Measurements from ENCODE around the gene SCAF11.

The SCAF11 gene

GRCh38 chr12:45909041-45909713 lies 81.2 kb downstream of the SCAF11 start:
- DNase-seq = no peak

GRCh38 chr12:45907955-45908354 lies 82.4 kb downstream of the SCAF11 start:
- no peak for DNase-seq

DNA sequence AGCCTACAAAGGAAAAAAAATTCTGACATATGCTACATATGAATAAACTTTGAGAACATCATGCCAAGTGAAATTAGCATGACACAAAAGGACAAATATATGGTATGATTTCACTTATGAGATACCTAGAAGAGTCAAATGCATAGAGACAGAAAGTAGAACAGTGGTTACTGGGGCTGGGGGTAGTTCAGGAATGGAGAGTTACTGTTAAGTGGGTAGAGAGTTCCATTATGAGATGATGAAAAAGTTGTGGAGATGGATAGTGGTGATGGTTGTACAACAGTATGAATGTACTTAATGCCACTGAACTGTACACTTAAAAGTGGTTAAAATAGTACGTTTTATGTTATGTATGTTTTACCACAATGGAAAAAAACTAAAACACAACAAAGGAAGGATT lies 92.3 kb downstream of the SCAF11 start:
- no peak for DNase-seq

DNA sequence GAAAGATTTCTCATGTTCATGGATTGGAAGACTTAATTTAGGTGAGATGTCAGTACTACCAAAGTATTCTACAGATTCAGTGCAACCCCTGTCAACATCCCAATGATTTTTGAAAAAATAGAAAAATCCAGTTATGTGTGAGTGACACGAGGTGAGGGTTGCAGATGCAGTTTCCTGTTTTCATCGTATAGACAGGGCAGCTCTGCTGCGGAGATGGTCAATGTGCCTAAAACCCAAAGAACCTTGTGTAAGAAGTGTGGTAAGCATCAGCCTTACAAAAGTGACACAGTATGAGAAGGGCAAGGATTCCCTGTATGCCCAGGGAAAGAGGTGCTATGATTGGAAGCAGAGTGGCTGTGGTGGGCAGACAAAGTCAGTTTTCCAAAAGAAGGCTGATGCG lies 94.4 kb downstream of the SCAF11 start:
- DNase-seq = no peak

DNA sequence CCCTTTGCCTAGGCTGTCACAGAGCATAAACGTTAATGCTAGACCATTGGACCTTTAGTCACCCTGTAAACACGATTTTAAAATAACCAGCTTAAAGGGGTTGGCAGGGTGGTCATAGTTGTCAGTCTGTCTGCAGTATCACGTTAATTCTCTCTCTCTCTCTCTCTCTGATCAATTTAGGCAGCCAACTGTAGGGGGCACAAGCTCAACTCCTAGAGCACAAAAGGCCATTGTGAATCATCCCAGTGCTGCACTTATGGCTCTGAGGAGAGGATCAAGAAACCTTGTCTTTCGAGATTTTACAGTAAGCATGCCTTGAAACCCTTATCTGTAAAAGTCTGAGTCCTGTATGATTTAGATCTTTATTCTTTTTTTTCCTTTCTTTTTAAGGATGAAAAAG lies 97.1 kb downstream of the SCAF11 start:
- no peak for DNase-seq

DNA sequence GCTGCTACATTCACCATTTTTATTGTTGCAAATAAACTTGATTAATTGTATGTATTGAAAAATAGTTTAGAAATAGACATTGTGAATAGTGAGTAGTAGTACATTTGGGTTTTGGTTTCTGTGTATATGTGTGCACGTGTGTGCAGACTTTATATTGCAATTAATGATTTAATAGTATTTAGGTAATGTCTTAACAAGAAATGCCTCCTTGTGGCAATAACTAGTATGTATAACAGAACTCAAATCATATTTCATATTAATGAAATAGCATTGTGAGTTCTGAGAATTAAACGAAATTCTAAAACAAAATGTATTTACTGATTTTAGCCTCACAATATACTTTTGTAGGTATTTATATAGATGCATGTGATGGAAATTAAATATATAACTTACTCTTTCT lies 100.1 kb downstream of the SCAF11 start:
- no peak for DNase-seq

DNA sequence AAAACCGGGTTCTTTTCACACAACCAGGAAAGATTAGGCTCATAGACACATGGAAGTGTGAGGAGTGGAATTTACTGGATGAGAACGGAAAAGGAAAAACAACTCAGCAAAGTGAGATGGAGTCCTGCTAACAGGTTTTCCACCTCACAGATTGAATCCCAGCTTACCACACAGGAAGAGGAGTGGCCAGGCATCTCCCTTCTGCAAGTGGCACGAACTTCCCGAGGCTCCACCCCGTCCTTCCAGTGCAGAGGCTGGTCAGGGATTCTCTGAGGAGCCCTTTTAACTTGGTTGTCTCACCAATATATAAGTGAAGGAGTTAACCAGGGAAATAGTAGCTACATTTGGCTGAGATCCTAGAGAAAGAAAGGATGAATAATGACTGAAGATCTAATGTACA lies 102.8 kb downstream of the SCAF11 start:
- DNase-seq = no peak

- no peak for DNase-seq
Observed at GRCh38 chr12:45886685-45887084, 103.7 kb downstream of the SCAF11 start.

- no peak for DNase-seq
Observed at GRCh38 chr12:45883187-45883586, 107.2 kb downstream of the SCAF11 start.

GRCh38 chr12:45880533-45880932 lies 109.8 kb downstream of the SCAF11 start:
- no peak for DNase-seq

DNA sequence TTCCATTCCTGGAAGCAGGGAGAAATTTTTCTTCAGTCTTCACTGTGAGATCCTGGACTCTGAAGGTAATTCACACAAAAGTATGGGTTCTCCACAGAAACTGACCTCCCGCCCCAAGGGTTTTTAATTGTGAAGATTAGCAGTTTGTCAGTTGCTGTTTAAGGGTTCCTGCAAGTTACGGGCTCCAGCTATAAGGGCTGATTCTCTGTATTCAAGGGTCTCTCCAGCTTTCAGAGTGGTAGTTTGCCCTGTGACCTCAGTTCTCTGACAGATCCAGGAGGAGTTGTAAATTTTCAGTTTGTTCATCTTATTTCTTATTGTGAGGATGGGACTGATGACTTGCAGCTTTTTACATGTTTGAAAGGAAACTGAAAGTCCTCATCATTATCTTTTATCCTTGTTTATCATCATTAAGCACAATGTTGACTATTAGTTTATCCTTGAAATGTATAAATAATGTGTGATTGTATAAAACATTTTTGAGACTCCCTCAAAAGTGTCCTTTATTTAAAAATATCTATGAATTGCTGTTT lies 110.9 kb downstream of the SCAF11 start:
- no peak for DNase-seq

DNA sequence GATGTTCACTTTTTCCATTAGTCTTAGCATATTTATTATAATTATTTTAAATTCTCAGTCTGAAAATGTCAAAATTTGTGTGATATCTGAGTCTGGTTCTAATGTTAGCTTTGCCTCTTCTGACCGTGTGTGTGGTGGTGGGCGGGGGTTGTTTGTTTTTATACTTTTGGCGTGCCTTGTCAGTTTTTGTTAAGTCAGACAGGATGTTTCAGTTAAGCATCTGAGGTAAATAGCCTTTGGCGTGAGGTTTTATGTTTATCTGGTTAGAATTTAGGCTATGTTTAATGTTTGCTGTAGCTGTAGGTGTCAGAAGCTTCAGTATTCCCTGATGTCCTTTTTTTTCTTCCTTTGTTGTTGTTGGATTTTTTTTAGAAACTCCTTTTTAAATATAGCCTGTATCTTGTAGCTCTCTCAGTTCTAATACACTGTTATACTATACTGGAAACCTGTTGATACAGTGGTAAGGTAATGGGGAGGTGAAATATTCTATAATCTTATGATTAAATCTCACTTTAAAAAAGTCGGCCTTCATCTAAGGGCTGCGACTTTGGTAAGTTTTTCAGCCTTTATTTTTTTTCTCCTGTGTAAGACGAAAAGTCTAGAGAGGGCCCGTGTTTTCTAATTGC lies 111.6 kb downstream of the SCAF11 start:
- no peak for DNase-seq

DNA sequence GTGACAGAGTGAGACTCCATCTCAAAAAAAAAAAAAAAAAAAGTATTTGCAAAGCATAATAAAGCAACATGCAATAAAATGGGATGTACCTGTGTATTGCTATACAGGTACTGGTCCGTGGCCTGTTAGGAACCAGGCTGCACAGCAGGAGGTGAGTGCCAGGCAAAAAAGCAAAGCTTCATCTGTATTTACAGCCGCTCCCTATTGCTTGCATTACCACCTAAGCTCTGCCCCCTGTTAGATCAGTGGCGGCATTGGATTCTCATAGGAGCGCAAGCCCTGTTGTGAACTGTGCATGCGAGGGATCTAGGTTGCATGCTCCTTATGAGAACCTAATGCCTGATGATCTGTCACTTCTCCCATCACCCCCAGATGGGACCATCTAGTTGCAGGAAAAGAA lies 113.3 kb downstream of the SCAF11 start:
- no peak for DNase-seq

DNA sequence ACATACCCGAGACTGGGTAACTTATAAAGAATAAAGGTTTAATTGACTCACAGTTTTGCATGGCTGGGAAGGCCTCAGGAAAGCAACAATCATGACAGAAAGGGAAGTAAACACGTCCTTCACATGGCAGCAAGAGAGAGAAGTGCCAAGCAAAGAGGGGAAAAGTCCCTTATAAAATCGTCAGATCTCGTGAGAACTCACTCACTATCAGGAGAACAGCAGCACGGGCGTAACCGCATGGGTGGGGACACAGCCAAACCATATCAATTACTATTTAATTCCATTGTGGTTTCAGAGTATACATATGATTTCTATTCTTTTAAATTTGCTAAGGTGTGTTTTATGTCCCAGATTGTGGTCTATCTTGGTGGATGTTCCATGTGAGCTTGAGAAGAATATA lies 117.9 kb downstream of the SCAF11 start:
- no peak for DNase-seq

Measured in activated naive CD4-positive, alpha-beta T cell treated with anti-CD3 and anti-CD28 coated beads, Interleukin-2, amount 50 U/mL, for 16 hours (primary cell).